ENCODE results near the gene MAML2.
A peak's percentile ranks its signal among the peaks of the same experiment; 100 is the strongest.

MAML2 gene

GRCh38 chr11:96278039-96278897 lies 64.7 kb downstream of the MAML2 start:
- no peak for TF ChIP-seq CTCF (IDR thresholded peaks at IDR 0.05; ENCODE audit: insufficient read depth, missing control alignments)
- DNase-seq (ENCODE audit: insufficient read length, low spot score) (no peak), FAIRE-seq (peak; percentile 92)

- FAIRE-seq, result no peak
- no peak for DNase-seq (ENCODE audit: insufficient read length, low spot score)
- TF ChIP-seq CTCF (IDR thresholded peaks at IDR 0.05; ENCODE audit: insufficient read depth, missing control alignments), result no peak
Measured at GRCh38 chr11:96277696-96278038, 65.3 kb downstream of the MAML2 start.

GRCh38 chr11:96276836-96277235 lies 66.2 kb downstream of the MAML2 start:
- TF ChIP-seq CTCF (IDR thresholded peaks at IDR 0.05; ENCODE audit: insufficient read depth, missing control alignments), result no peak
- FAIRE-seq, result no peak

GRCh38 chr11:96275801-96276594 lies 67.0 kb downstream of the MAML2 start:
- no peak for TF ChIP-seq CTCF (IDR thresholded peaks at IDR 0.05; ENCODE audit: insufficient read depth, missing control alignments)
- FAIRE-seq (no peak), DNase-seq (ENCODE audit: insufficient read length, low spot score) (no peak)

More at GRCh38 chr11:96276836-96277235, 66.2 kb downstream of the MAML2 start:
- no peak for DNase-seq (ENCODE audit: insufficient read length, low spot score)

GRCh38 chr11:96273507-96273906 lies 69.5 kb downstream of the MAML2 start:
- no peak for TF ChIP-seq CTCF (IDR thresholded peaks at IDR 0.05; ENCODE audit: insufficient read depth, missing control alignments)
- DNase-seq (ENCODE audit: insufficient read length, low spot score), result no peak
- no peak for FAIRE-seq

GRCh38 chr11:96272529-96273222 lies 70.3 kb downstream of the MAML2 start:
- TF ChIP-seq CTCF (IDR thresholded peaks at IDR 0.05; ENCODE audit: insufficient read depth, missing control alignments), result no peak
- DNase-seq (ENCODE audit: insufficient read length, low spot score) (no peak), FAIRE-seq (no peak)
